ENCODE results near the gene ARFIP1.

Gene ARFIP1

DNA sequence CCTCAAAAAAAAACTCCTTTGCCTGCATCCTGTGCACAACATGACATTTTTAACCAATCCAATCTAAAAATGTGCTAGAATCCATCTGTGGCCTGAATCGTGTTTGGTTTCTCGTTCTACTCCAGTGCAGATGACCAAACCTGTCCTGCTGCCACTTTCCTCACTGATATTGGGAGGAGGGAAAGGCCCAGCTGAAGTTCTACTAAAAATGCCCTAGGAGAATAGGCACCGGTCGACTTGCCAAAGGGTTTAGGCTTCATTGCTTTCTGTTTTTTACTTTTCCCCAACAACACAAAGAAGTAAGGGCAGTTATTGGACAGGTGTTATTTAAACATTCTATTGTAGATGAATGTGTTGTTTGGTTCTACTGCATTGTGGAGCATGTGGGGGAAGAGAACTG is 148.5 kb downstream of the ARFIP1 start:
- TF ChIP-seq, protein P1, sequence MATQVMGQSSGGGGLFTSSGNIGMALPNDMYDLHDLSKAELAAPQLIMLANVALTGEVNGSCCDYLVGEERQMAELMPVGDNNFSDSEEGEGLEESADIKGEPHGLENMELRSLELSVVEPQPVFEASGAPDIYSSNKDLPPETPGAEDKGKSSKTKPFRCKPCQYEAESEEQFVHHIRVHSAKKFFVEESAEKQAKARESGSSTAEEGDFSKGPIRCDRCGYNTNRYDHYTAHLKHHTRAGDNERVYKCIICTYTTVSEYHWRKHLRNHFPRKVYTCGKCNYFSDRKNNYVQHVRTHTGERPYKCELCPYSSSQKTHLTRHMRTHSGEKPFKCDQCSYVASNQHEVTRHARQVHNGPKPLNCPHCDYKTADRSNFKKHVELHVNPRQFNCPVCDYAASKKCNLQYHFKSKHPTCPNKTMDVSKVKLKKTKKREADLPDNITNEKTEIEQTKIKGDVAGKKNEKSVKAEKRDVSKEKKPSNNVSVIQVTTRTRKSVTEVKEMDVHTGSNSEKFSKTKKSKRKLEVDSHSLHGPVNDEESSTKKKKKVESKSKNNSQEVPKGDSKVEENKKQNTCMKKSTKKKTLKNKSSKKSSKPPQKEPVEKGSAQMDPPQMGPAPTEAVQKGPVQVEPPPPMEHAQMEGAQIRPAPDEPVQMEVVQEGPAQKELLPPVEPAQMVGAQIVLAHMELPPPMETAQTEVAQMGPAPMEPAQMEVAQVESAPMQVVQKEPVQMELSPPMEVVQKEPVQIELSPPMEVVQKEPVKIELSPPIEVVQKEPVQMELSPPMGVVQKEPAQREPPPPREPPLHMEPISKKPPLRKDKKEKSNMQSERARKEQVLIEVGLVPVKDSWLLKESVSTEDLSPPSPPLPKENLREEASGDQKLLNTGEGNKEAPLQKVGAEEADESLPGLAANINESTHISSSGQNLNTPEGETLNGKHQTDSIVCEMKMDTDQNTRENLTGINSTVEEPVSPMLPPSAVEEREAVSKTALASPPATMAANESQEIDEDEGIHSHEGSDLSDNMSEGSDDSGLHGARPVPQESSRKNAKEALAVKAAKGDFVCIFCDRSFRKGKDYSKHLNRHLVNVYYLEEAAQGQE (IDR thresholded peaks at IDR 0.05; ENCODE audit: insufficient read depth in 1 of 2, low read depth in 2 of 2, low read length in 2 of 2) = no peak
- TF ChIP-seq FOXP2 (optimal IDR thresholded peaks at IDR 0.05; ENCODE audit: borderline replicate concordance, extremely low read depth, extremely low read length, insufficient read depth) = no peak
- no peak for TF ChIP-seq SIN3A (IDR thresholded peaks at IDR 0.05; ENCODE audit: borderline replicate concordance, insufficient read depth, low read length)
- no peak for TF ChIP-seq POLR2AphosphoS5 (IDR thresholded peaks at IDR 0.05; ENCODE audit: low read depth, low read length)
- no peak for TF ChIP-seq TAF1 (IDR thresholded peaks at IDR 0.05; ENCODE audit: borderline replicate concordance, insufficient read depth, low read length)

DNA sequence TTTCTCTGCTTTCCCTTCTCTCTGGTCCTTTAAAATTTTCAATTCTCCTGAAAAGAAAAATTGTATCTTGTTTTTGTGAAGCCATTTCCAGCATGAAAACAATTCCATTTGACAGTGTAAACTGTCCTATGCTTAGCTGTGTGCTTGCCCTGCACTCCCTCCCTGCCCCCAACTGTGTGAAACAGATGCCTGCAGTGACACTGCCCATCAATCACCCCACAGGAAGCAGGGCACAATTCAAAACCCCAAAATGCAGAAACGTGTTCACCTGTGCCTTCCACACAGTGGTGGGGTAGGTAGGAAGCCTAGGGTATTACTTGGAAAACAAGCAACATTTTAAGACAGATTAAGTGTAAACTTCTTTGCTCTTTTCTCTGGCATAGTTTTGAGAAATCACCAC is 150.1 kb downstream of the ARFIP1 start:
- TF ChIP-seq FOXP2 (optimal IDR thresholded peaks at IDR 0.05; ENCODE audit: borderline replicate concordance, extremely low read depth, extremely low read length, insufficient read depth) = no peak
- no peak for TF ChIP-seq SIN3A (IDR thresholded peaks at IDR 0.05; ENCODE audit: borderline replicate concordance, insufficient read depth, low read length)
- TF ChIP-seq, protein P1 (IDR thresholded peaks at IDR 0.05; ENCODE audit: insufficient read depth in 1 of 2, low read depth in 2 of 2, low read length in 2 of 2) = no peak
- no peak for TF ChIP-seq POLR2AphosphoS5 (IDR thresholded peaks at IDR 0.05; ENCODE audit: low read depth, low read length)
- no peak for TF ChIP-seq TAF1 (IDR thresholded peaks at IDR 0.05; ENCODE audit: borderline replicate concordance, insufficient read depth, low read length)

DNA sequence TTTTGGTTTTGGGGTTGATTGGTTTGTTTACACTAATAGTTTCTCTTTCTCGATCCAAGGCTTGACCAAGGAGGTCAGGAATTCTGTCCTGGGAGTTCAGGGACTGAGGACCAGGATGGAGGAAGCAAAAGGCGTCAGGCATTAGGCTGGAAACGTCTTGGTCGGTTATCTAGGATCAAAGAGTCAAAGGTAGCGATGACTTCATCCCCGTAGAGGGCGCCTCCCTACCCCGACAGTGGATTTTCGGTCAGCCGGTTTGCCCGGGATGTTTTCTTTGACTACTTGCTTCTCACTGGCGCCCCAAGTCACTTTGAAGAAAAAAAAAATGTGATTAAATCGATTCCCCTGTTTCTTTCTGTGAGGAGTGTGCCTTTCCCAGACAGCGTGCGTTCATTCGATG is 155.4 kb downstream of the ARFIP1 start:
- TF ChIP-seq TAF1 (IDR thresholded peaks at IDR 0.05; ENCODE audit: borderline replicate concordance, insufficient read depth, low read length) (no peak), FOXP2 (optimal IDR thresholded peaks at IDR 0.05; ENCODE audit: borderline replicate concordance, extremely low read depth, extremely low read length, insufficient read depth) (no peak), SIN3A (IDR thresholded peaks at IDR 0.05; ENCODE audit: borderline replicate concordance, insufficient read depth, low read length) (no peak)

DNA sequence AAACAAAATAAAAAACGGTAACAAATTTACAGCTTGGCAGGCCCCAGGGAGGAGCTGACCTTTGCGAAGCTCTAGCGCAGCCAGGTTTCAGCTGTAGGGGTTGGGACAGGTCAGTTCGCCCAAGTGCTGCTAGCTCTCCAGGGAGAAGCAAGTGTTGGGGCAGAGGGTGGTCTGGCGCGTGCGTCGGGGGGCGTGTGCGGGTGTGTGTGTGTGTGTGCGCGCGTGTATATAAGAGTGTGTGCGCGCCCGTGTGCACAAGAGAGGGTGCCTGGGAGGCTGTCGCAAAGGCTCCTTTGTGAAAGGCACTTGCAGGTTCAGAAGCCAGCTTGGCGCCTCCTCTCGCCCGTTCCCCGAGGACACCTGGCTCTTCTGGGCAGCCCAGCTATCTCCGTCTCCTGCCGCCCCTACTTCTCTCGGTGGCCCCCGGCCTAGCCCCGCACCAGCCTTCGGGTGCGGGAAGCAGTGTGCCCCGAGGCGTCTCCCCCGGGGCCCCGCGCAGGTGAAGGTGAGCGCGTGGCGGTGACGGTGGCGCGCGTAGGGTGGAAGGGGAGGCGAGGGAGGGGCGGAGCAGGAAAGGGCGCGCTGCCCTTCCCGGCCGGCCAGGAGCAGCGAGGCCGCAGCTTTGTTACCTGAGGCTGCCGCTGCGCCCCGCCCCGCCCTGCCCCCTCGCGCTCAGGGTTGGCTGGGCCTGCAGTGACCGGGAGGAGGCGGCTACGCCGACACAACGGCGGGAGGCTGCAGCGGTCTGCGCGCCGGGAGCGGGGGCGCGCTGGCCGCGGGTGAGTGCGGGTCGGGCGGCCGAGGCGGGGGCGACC is 156.1 kb downstream of the ARFIP1 start, which contains the start of gene FHDC1:
Gene FHDC1, plus strand, starts transcription at position 693 of the 815 bp plus-strand sequence. CDS start 6,735 bp downstream, outside the sequence.
- TF ChIP-seq POLR2AphosphoS5 (IDR thresholded peaks at IDR 0.05; ENCODE audit: low read depth, low read length) (no peak), TAF1 (IDR thresholded peaks at IDR 0.05; ENCODE audit: borderline replicate concordance, insufficient read depth, low read length) (no peak), SIN3A (IDR thresholded peaks at IDR 0.05; ENCODE audit: borderline replicate concordance, insufficient read depth, low read length) (no peak), FOXP2 (optimal IDR thresholded peaks at IDR 0.05; ENCODE audit: borderline replicate concordance, extremely low read depth, extremely low read length, insufficient read depth) (no peak)
- TF ChIP-seq, protein P1 (IDR thresholded peaks at IDR 0.05; ENCODE audit: insufficient read depth in 1 of 2, low read depth in 2 of 2, low read length in 2 of 2) = no peak

DNA sequence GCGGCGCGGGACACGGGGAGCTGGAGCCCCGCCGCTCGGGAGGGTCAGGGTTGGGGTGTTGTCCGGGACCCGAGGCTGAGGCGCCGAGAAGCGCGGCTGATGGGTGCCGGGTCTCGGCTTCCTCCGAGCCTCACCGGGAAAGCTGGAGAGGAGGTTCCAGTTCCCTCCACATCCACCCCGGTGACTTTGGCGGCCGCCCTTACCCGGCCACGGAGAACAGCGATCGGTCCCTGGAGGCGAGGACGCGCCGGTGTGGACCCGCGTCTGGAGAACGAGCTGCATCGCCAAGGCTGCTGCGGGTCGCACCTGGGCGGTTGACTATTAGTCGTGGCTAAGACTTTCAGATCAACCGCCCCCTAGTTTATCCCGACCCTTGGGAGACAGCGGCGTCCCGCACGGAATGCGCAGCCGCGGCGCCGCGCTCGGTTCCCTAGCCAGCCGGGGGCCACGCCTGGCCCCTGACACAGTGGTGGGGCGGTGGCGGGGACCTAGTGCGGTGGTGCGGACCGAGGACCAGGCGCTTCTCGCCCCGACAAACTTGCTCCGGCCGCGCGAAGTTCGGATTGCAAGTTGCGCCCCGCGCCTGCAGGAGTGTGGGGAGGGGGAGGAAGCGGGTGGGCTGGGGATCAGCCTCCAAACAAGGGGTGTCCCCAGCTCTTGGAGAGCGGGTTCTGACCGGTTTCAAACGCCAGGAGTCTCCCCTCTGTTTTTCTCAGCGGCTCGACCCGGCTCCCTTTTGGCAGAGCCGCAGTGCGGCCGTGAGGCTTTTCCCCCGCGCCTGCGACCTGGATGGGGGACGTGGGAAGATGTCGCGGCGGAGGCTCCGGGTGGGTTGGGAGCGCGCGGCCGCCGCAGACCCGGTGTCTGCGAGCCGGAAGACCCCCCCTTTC is 156.9 kb downstream of the ARFIP1 start:
- TF ChIP-seq FOXP2 (optimal IDR thresholded peaks at IDR 0.05; ENCODE audit: borderline replicate concordance, extremely low read depth, extremely low read length, insufficient read depth) = no peak
- TF ChIP-seq, protein P1 (IDR thresholded peaks at IDR 0.05; ENCODE audit: insufficient read depth in 1 of 2, low read depth in 2 of 2, low read length in 2 of 2) = no peak
- no peak for TF ChIP-seq TAF1 (IDR thresholded peaks at IDR 0.05; ENCODE audit: borderline replicate concordance, insufficient read depth, low read length)
- no peak for TF ChIP-seq POLR2AphosphoS5 (IDR thresholded peaks at IDR 0.05; ENCODE audit: low read depth, low read length)
- no peak for TF ChIP-seq SIN3A (IDR thresholded peaks at IDR 0.05; ENCODE audit: borderline replicate concordance, insufficient read depth, low read length)

Data from PFSK-1 (cell line).